ENCODE measurements around the gene FAM163B.

The FAM163B gene

DNA sequence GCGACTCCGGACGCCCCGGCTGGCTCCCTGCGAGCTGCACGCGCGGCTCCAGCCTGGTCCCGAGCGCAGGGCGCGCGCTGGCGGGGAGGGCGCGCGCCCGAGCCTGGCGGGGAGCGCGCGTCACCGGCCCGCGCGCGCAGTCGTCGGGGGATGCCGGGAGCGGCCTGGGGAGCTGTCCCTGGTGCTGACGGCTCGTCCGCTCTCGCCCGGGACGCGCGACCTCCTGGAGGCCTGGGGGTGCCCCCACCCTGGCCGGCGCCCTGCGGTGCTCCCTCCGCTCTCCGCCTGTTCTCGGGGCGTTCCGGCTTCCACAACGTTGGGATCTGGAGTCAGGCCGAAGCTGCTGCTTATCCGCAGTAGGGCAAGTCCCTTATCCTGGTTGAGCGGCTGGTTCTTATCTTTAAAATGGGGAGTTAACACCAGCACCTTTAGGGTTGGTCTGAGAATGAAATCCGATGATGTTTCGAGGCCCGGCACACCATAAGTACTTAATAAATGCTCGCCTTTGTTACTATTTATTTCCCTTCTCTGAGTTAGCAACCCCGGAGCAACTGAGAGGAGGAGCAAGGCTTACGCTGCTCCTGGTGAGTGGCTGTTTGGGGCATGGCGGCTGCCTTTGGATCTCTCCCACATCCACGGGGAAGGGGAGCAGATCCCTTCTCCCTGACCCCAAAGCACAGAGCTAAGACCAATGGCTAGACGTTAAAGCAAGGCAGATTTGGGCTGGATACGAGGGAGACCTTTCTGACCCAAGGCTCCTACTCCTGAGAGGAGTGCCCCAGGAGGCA is at the start of gene FAM163B:
FAM163B (minus strand) TSS at position 79 of the 788 bp plus-strand sequence. CDS start 29,166 bp downstream, outside the sequence.
- DNase-seq, result no peak

DNA sequence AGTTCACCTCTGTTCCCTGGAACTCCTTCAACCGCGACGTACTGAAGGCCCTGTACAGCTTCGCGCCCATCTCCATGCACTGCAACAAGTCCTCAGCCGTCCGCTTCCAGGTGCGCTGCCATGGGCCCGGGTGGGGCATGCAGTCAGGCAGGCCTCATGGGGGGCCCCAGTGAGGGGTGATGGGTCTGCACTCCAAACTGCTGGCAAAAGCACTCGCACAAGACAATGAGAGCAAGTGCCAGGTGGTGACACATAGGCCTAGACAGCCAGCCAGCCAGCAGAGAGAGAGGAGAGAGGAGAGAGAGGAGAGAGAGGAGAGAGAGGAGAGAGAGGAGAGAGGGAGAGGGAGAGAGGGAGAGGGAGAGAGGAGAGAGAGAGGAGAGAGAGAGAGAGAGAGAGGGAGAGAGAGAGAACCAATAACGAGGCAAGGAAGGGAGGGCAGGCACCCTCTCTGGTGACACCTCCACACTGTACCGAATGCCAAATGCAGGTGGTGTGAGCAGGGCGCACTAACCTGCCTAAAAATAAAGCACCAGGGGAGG is 48.0 kb upstream of the FAM163B start:
- DNase-seq, result no peak

DNA sequence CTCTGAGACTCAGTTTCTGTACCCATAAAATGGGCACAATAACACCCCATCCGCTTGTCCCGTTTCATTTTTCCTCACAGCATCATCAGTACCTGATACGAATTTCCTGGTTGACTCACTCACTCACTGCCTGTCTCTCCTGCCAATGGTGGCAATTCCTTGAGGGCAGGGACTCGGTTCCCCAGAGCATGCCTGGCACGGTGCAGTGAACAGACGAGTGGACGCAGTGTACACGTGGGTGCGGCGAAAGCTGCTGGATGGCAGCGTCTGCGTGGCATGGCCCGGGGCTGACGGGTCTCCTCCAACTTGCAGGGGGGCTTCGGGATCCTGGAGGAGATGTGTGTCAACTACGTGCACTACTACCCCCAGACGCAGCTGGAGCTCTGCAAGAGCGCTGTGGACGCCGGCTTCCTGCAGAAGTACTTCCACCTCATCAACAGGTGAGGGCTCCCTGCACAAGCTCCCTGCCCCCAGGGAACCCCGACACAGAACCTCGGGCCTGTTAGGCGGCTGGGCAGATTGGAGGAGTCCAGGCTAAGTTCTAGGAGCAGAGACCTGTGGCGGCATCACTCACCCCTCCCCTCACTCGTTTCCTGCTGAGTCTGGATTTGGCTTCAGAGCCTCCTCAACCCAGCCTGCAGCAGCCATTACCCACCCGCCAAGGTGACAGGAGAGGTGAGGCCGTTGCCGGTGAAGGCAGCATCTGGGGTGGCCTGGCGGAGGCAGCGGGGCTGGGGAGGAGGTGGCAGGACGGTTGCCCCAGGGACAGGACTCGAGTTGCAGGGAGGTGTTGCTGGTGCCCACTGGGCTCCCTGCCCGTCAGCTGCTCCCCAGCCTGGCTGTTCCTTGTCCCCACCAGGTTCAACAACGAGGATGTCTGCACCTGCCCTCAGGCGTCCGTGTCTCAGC is 47.3 kb upstream of the FAM163B start:
- DNase-seq, result no peak

DNA sequence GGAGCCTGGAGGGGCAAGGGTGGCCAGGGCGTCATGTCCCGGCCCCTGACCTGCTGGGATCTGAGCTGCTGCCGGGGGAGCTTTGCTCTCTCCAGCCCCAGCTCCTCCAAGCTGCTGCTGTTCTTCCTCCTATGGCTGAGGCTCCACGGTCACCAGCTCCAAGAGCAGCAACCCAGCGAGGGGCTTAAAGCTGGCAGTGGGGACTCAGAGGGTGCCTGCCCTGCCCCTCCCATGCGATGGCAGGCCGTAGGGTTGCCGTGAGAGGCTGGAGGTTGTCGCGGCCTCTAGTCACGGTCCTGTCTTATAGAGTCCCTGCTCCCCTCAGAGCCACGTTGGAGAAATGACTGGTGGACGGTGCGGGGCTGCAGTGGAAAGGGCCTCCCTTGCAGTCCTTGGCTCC is 46.5 kb upstream of the FAM163B start:
- DNase-seq, result no peak

DNA sequence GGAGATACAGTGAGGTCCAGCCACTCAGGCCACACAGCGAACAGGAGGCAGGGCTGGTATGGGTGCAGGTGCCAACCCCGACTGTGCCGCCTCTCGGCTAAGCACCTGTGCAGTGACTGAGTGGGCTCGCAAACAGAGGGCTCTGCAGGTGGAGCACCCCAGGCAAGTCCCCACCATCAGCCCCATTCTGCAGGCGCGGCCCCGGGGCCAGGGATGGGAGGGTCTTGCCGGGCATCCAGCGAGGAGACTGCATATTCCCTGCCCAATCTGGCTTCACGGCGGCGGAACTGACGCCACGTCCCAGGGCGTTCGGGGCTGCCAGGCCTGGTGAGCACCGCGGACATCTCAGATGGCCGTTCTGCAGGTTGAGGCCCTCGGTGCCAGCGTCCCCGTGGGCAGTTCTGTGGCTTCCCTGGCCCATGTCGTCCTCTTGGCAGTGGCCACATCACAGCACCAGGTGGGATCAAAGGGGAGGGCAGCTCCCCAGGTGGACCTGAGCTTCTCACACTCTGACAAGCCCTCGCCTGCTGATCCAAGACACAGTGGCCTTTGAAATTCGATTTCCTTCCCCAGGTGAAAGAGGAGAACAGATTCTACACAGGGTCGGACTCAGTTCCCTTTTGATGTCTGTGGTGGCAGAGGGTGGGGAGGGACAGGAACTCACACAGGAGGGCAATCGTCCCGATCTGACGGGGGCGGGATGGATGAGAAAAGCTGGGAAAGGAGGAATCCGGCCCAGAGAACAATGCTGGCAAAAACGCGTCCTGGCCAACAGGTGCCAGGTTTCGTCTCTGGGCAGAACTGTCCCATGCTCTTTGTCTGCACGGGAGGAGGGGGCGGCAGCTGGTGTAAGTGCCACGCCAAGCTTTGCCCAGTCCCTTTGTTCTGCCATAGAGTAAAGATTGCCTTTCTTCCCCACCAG is 45.8 kb upstream of the FAM163B start:
- no peak for DNase-seq

DNA sequence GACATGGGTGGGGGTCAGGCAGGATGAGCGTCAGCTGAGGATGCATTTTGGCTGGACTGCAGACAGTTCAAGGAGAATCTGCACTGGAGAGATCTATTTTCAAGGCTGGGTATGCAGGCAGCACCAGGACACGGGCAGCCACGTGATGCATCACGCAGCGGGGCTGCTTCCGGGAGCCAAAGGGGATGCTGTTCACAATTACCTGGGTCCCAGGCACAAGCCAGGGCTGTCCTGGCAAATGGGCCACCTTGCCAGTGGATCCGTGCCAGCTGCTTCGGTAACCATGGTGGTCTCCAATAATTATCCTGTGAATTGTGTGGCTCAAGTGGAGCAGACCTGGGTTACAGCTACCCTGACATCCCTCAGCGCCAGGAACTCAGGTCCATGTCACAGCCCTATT is 44.4 kb upstream of the FAM163B start:
- no peak for DNase-seq

DNA sequence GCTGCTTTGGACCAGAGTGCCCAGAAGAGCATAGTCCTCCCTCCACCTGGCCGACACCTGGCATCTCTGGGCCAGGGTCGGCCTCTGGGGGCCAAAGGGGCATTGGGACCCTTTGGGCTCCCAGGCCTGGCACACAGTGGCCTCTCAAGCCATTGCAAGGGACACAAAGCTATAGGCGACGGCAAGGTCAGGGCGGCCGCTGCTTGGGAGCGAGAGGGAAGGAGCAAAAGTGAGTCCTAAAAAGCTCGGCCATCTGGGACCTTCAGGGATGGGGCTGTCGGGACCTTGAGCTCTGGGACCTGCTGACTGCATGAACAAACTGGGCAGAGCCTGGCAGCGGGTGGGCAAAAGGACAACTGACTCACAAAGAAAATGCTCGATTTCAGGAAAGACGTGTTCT is 40.8 kb upstream of the FAM163B start:
- DNase-seq, result no peak

DNA sequence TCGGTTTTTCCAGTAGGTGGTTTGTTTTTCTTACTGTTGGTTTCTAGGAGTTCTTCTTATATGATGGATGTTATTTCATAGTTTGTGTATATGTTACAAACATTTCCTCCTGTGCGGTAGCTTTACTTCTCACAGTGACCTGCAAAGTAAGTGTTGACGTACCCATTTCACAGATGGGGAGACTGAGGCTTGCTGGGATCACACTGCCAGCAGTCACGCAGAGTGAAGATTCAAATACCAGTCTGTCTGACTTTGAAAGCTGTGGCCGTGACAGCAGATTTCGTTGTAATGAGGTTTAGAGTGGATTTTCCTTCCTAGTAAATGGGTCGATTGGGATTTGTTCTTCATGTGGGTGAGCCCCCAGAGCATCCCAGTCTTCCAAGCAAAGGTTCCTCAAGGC is 40.0 kb upstream of the FAM163B start:
- DNase-seq, result no peak

DNA sequence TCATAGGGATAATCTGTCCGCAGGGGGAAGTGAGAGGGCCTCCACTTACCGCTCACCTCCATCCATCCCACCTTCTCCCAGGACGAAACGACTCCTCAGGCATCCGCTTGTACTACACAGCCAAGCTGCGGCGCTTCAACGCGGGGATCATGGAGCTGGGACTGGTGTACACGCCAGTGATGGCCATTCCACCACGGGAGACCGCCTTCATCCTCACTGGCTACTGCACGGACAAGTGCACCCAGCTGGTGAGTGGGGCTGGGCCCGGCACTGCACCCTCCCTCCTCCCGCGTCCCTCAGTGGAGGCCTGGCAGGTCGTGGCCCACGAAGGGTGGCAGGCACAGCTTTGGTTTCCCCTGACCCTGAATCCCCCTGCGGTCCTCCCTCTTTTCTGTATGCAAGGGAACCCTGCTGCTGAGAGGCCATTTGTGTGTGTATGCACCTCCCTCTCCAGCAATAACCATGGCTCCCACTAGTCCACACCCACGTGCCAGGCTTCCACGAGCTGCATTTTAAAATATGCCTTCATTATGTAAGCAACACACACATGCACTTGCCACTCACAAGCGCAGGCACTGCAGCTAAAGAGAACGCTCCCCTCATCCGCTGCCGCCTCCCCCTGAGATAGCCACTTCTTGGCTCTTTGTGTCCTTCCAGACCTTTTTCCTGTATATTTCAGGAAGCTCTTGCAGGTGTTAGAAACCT is 38.7 kb upstream of the FAM163B start:
- DNase-seq, result no peak

DNA sequence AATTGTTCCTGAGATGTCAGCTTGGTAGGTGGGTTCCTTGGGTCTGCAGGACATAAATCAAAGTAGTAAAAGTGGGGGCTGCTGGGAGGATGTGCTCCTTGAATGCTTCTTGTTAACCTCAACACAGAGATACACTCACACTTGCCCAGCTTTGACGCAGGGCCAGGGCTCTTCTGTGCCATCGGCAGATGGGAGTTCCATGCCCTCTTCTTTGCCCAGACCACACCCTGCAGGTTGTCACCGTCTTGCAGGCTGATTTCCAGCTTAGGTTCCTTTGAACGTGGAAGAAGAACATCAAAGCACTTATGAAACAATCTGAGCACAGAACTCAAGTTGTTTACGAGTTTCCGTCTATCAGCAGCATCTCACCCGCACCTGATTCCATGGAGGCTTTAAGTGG is 38.0 kb upstream of the FAM163B start:
- no peak for DNase-seq

DNA sequence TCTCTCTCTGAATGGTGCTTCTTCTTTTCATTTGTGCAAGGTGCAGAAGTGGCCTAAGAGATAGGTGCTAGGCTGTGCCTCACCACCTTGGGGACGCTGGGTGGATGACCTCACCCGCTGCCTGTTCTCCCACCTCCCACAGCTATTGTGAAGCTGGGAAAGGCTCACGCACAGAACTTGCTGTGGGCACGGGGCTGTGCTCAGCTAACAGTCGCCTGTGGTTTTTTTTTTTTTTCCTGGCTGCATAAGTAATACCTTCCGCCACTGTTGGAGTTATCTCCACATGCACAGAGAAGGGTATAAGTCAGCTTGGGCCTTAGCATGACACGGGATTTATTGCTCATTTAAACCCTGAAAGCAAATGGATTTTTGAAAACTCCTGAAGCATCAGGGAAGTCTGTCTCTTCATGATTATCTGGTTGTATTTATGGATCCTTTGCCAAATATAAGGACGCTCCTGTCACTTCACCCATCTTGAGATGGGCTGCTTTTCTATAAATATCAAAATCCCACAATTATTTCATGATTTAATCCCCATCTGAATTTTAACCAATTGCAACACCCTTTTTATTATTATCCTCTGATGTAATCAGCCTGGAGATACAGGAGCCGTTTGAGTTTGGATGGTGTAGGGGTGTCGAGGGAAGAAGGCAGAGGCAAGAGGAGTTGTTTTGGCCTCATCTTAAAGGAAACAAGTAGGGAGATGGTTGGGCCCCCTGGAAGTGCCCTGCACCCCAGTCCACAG is 36.0 kb upstream of the FAM163B start:
- DNase-seq, result no peak

DNA sequence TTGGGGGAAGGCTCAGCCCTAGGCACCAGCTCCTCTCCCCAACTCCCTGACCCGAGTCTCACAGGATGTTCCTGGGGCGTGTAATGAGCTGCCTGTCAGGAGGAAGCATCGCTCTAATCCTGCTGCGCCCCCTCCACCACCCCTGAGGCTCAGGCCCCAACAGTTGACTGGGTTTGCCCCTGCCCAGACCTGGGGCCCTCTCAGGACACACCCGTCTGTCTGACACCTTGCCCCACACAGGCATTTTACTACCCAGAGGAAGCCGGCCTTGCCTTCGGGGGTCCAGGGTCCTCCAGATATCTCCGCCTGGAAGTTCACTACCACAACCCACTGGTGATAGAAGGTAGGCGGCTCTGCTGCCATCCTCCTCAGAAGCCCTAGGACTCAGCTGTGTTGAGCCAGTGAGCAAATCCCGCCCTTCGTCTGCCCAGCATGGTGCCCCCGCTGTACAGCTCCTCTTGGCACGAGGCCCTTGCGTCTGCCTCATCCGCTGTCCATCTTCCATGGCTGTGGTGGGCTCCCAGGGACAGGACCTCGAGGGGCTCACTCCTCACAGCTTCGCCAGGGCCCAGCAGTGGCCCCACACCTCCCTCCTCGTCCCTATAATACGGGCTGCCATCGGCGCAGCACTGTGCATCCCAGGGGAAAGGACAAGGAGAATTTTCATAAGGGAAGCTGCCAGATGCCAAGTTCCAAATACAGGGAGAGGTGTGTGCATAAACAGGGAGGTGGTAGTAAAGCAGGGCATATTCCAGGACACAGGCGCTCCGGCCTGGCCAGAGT is 35.0 kb upstream of the FAM163B start:
- DNase-seq, result no peak

DNA sequence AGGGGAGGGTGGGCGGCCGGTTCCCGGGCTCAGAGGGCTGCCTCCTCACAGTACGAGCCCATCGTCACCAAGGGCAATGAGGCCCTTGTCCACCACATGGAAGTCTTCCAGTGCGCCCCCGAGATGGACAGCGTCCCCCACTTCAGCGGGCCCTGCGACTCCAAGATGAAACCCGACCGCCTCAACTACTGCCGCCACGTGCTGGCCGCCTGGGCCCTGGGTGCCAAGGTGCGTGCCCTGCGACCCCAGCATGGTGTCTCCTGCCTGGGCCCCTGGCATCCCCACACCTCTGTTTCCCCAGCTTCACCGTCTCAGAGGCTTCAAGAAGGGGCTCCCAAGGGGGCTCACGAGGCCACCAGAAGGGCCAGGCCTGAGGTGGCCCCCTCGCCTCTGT is 34.2 kb upstream of the FAM163B start:
- DNase-seq, result no peak

DNA sequence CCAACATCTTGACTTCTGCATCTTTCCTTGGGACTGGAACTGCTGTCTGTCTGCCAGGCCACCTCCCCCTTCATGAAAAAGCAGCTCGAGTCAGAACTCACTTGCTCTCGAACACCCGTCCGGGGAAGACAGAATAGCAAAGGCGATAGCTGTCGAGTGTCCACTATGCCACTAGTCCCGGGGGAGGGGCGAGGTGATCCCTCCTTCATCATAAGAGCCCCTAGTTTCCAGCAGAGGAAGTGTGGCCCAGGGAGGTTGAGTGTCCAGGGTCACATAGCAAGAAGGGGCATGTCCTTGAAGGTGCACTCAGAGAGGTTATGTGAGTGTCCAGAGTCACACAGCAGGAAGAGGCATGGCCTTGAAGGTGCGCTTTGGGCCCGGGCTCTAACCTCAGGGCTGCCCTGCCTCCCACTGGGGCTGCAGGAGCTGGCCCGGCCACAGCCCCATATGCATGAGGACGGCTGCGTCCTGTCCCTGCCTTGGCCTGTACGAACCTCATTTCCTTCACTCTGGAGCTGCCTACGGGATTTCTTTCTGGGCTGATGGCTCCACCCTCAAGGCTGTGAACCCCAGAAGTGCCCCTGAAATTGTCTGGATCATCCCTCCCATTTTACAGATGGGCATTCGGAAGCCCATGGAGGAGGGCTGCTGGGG is 33.6 kb upstream of the FAM163B start:
- no peak for DNase-seq

DNA sequence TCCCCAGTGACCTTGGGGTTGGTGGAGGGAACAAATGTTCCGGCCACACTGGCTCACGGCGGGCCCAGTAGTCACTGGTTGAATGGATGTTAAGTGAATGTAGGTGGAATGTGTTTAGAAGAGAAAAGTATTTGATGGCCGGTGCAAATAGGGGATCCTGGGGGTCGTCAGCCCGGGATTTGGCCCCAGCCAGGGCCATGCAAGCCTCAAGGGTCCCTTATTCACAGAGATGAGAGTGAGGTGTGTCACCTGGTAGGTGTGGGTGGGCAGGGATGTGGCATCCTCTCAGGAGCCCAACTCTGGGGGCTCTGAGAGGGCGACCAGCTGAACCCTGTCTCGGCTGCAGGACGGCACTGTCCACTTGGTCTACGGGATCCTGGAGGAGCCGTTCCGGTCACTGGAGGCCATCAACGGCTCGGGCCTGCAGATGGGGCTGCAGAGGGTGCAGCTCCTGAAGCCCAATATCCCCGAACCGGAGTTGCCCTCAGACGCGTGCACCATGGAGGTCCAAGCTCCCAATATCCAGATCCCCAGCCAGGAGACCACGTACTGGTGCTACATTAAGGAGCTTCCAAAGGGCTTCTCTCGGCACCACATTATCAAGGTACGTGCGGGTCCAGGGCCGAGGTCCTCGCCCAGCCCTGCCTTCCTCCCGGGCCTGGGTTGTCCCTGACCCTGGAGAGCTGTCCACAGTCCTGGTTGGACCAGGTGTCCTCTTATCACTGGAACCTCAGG is 32.8 kb upstream of the FAM163B start:
- no peak for DNase-seq

DNA sequence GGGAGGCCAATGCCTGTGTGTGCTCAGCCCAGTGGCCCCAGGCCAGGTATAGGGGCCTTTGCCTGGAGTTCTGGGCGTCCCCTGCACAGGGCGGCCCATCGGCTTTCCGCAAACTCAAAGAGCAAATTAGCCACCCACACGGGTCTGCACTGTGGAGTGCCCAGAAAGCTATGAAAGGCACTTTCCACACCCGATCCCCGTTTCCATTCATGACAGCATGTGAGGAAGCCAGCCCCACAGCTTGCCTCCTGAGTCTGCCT is 32.1 kb upstream of the FAM163B start:
- no peak for DNase-seq

DNA sequence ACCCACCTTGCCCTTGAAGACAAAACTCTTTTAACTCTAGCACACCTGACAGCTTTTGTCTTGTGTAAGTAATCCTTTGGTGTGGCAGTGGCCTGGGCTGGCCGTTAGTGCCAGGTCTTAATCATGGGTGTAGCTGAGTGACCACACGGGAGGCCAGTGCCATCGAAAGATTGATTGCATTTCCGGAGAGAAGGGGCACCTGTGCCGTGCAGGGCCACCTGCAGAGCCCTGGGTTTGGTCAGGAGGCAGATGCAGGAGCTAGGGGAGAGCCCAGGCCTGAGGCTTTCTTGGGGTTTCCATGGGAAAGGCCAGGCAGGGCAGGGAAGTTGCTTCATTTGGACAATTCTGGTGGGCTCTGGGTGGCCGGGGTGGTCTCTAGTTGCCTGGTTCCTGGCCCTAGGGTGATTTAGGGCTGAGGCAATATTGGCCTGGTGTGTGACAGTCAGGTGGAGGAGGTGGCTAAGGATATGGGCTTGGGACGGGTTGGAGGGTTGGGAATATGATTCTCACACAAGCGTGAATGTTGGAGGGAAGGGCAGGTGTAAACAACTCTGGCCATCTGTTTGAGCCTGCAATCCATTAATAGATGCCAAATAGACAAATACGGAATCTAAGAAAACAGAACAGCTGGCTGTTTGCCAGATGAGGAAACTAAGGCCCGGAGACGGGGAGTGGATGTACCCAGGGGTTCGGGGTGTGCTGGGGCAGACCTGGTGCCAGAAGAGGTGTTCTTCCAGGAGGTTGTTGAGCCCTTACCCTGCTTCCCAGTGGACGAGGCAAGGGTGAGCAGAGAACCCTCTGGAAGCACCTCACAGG is 31.6 kb upstream of the FAM163B start:
- no peak for DNase-seq

DNA sequence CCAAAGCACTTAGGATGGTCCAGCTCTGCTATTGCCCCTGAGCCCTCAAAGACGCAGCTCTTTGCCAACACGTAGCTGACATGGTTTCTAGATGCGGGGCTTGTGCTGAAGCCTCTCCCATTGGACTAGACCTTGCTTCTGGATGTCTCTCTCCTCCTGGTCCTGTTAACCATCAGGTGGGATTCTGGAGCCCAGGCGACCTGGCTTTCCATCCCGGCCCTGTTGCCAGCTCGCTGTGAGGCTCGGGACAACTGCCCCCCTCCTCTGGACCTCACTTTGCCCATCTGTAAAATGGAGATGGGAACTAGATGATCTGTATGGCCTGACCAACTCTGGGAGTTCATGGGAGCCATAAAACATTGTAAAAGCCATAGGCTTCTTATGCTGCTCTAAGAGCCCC is 31.0 kb upstream of the FAM163B start:
- no peak for DNase-seq

DNA sequence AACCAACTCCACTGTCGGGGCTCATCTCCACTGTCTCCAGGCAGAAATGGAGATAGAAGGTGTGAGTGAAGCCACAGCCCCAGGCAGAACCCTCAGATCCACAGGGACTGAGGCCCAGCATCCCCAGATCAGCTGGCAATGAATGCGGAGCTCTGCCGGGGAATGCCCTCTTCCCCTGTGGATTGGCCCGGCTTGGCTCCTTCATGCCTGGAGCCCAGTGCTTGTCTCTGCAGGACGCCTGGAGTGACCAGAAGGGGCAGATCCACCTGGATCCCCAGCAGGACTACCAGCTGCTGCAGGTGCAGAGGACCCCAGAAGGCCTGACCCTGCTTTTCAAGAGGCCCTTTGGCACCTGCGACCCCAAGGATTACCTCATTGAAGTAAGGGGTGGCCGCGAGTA is 30.4 kb upstream of the FAM163B start:
- DNase-seq, result no peak
